Forelimb muscle (tissue), 1 donor: ENCODE measurements around the gene TCOF1. TPM values are rescaled to one million over a fixed set of nuclear protein-coding genes. Genes with fewer than 3 reads are reported as not detected.

Experiments used
- polyA plus RNA-seq: library from polyadenylated mRNA; unstranded; fragments of 120-200 nt; gene quantifications from one replicate; pipeline ENCODE4 v1.2.1, GENCODE V29; 2013; ENCODE audit not compliant: insufficient read length

The TCOF1 gene
- polyA plus RNA-seq, 1 donor: 16.9 TPM

Other genes with a start within 250 kb of the TCOF1 start
- 115 TPM for gene PDGFRB, start 201.9 kb upstream of the TCOF1 start, polyA plus RNA-seq
- 0.24 TPM for gene CDX1, start 190.9 kb upstream of the TCOF1 start, polyA plus RNA-seq
- 0.30 TPM for gene SLC6A7, start 167.6 kb upstream of the TCOF1 start, polyA plus RNA-seq
- 96.2 TPM for gene CAMK2A, start 67.9 kb upstream of the TCOF1 start, polyA plus RNA-seq
- gene ARSI, start 54.8 kb upstream of the TCOF1 start, polyA plus RNA-seq: 5.7 TPM
- 75.3 TPM for gene CD74, start 55.2 kb downstream of the TCOF1 start, polyA plus RNA-seq
- gene RPS14, start 92.0 kb downstream of the TCOF1 start, polyA plus RNA-seq: 3,181 TPM
- 46.9 TPM for gene NDST1, start 150.4 kb downstream of the TCOF1 start, polyA plus RNA-seq